ENCODE measurements around the gene TXNDC5.

The TXNDC5 gene

GRCh38 chr6:7910654-7911344 is at the start of gene TXNDC5:
Gene TXNDC5, minus strand, starts transcription at chr6:7910788. Its CDS starts 12 bp downstream, at chr6:7910776.
- peak within 1 kb of the TSS; percentile 92 for H3K27ac ChIP-seq
- peak; percentile 39 for TF ChIP-seq ZFX (IDR thresholded peaks at IDR 0.05)
- TF ChIP-seq CTCF (conservative IDR thresholded peaks at IDR 0.05): no peak

GRCh38 chr6:7960141-7960540 is 49.6 kb upstream of the TXNDC5 start:
- TF ChIP-seq ZFX (IDR thresholded peaks at IDR 0.05) (no peak), CTCF (conservative IDR thresholded peaks at IDR 0.05) (no peak)
- no peak overlapping the region for H3K27ac ChIP-seq

- H3K27ac ChIP-seq: no peak overlapping the region
- TF ChIP-seq CTCF (conservative IDR thresholded peaks at IDR 0.05) (no peak), ZFX (IDR thresholded peaks at IDR 0.05) (no peak)
These were observed 48.9 kb upstream of the TXNDC5 start for GRCh38 chr6:7959453-7959852.

GRCh38 chr6:7958464-7958863 is 47.9 kb upstream of the TXNDC5 start:
- TF ChIP-seq ZFX (IDR thresholded peaks at IDR 0.05) (no peak), CTCF (conservative IDR thresholded peaks at IDR 0.05) (no peak)
- H3K27ac ChIP-seq: no peak overlapping the region

- no peak overlapping the region for H3K27ac ChIP-seq
- no peak for TF ChIP-seq CTCF (conservative IDR thresholded peaks at IDR 0.05)
- no peak for TF ChIP-seq ZFX (IDR thresholded peaks at IDR 0.05)
These were observed 45.7 kb upstream of the TXNDC5 start for GRCh38 chr6:7956257-7956656.

- H3K27ac ChIP-seq: no peak overlapping the region
- no peak for TF ChIP-seq CTCF (conservative IDR thresholded peaks at IDR 0.05)
- no peak for TF ChIP-seq ZFX (IDR thresholded peaks at IDR 0.05)
These were observed 44.1 kb upstream of the TXNDC5 start for GRCh38 chr6:7954477-7955200.

GRCh38 chr6:7953753-7954152 is 43.2 kb upstream of the TXNDC5 start:
- H3K27ac ChIP-seq: no peak overlapping the region

More at GRCh38 chr6:7953753-7954152, 43.2 kb upstream of the TXNDC5 start:
- TF ChIP-seq ZFX (IDR thresholded peaks at IDR 0.05) (no peak), CTCF (conservative IDR thresholded peaks at IDR 0.05) (no peak)

Measured in C4-2B (cell line).